CD4-positive, alpha-beta T cell treated with Interleukin-6 for 4 hours (primary cell): ENCODE data around the gene AIRE.
"Not testable (repeated sequence)": the region's sequence is repeated elsewhere in the genome, so short reads cannot be mapped to it uniquely, and the experiment has no call there.

Source experiments
- DNase-seq: peaks from one replicate; pipeline ENCODE4 v3.0.0-alpha.2; 2020; ENCODE audit warnings: mixed read lengths

Gene AIRE

DNA sequence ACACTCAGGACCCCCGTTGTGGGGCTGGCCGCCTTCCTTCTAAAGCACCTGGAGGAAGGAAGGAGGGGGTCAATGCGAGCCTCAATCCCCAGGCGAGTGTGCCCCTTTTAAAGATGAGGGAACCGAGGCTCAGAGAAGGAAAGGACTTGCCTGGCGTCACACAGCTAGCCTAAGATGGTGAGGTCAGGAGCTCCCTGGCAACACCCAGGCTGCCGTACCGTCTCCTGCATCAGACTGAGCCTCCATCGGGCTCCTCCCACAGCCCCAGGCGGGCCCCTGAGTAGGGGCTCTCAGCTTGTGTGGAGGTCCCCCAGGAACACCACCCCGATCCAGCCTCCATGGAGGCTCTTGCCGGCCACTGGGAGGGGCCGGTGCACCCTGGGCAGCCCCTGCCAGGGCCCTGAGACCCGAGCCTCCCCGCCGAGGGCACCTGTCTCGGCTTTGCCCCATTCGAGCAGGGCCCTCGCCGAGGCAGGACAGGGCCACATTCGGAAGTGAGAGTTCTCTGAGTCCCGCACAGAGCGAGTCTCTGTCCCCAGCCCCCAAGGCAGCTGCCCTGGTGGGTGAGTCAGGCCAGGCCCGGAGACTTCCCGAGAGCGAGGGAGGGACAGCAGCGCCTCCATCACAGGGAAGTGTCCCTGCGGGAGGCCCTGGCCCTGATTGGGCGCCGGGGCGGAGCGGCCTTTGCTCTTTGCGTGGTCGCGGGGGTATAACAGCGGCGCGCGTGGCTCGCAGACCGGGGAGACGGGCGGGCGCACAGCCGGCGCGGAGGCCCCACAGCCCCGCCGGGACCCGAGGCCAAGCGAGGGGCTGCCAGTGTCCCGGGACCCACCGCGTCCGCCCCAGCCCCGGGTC is at the start of gene AIRE:
Gene AIRE (plus strand): TSS at position 739 of the 855 bp plus-strand sequence. CDS start 131 bp downstream, outside the sequence.
- DNase-seq = no peak

DNA sequence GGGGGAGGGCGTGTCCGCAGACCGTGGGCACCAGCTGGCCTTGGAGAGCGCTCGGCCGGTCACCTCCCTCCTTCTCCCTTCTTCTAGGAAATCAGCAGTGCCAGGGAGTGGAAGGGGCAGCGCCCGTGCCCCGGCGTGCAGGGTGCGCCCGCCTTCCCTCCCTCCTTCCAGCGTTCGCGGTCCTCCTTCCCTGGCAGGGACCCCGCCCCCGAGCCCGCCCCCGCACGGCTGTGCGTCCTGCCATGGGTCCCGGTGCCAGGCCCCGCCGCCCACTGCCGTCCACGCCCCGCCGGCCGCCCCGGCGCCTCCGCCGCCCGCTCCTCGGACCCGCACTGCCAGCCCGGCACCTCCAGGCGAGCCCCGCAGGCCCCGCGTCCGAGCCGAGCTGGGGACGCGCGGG is 45.3 kb upstream of the AIRE start:
- DNase-seq = not testable (repeated sequence)

GRCh38 chr21:44240842-44241241 is 44.8 kb upstream of the AIRE start, which contains the start of gene ICOSLG:
TSS of gene ICOSLG (minus strand) at chr21:44240943. CDS start at chr21:44240817, 126 bp downstream.
- not testable (repeated sequence) for DNase-seq

DNA sequence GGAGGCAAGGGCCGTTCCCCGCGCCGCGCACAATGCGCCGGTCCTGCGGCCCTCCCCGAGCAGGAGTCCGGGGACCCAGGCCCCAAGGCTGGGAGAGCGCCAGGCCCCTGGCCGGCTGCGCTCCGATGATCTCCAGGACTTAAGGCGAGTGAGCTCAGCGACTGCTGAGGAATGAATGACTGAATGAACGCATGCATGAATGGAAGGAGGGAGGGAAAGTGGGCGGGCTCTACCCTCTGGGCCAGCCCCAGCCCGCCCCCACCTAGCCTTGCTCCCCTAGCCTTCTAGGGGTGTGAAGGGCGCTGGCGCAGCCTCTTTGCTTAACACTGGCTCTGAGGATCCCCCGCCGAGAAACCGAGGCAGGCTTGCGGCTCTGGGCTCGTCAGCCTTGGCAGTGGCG is 44.4 kb upstream of the AIRE start:
- not testable (repeated sequence) for DNase-seq

DNA sequence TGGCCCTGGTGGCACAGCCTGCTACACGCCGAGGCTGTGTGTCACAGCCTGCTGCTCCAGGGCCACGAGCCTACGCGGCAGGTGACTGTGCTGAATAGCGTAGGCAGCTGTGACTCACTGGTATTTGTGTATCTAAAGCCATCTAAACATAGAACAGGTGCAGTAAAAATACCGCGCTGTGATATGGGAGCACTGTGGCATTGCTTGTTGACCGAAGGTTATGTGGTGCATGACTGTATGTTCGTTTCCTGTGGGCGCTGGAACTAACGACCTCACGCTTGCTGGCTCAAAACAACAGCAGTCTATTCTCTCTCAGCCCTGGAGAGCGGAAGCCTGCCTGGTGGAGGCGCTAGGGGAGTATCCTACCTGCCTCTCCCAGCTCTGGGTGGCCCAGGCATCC is 41.7 kb upstream of the AIRE start:
- DNase-seq = not testable (repeated sequence)

- not testable (repeated sequence) for DNase-seq
These were observed 37.8 kb upstream of the AIRE start for GRCh38 chr21:44247904-44248303.

DNA sequence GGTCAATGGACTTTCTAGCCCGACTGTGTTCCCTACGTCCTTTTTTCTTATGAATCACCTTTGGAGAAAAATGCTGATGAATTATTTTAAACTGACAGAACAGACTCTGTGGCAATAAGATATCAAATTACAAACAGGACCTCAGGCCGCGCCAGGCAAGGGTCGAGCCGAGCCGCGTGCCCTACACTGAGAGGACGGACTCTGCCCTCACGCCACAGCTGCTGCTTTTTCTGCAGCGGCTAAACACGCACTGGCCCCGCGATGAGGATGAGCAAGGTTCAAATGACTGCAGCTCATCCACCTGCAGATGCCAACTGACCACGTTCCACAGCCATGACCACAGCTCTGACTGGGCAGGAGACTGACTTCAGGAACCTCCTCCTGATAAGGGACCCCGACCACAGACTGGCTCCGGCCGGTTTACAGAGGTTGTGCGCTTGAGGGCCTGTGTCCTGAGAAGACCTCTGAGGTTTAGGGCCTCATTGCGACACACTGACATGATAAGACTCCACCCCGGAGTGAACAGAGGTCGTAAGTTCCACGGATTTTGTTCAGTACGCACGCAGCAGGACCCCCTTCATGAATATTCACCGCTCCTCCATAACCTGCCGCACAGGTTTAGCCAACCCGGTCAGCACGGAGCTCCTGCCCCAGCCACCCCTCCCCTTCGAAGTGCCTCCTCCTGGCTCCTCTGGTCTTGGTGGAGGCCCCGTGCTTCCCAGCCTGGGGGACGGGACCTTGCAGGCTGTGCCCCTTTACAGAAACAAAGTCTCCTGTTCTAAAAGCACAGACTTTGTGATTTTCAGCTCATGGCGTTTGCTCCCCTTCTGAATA is 36.3 kb upstream of the AIRE start:
- DNase-seq = not testable (repeated sequence)

DNA sequence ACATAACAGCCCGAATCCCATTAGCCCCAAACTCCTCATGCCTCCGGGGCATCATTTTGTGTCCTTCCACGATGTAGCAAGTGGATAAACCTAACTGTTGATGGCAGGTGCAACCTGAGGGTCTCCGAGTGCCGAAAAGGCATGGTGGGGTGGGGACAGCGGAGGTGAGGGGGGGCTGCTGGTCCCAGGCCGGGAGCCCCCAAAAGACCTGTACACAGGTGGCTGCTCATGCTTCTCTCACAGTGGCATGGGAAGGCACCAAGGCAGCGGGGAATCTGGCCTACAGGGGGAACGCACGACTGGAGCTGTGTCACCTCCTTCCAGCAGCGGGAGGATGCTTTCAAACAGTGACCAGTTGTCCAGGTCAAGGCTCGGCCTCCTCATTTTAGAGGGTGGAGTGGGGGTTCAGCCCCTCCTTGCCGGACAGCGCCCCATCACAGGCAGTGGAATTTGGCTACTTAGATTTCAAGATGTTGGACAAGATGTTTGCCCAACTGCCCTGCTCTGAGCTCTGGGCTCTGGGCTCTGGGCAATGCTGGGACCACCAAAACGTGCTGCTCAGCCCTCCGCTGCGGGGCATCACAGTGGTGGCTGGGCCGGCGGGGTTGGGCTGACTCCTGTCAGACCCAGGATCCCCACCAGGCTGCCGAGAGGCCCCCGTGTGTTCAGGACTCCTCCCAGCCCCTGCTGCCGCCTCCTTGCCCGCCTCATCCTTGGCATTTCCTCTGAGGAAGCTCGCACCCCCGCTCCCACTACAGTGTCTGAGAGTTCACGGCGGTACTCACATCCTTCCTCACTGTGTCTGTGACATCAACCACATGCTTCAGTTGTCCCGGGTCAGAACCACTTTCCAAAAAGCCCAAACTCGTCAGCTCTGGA is 31.6 kb upstream of the AIRE start:
- DNase-seq = no peak

GRCh38 chr21:44255511-44255981 is 30.1 kb upstream of the AIRE start:
- DNase-seq = no peak

DNA sequence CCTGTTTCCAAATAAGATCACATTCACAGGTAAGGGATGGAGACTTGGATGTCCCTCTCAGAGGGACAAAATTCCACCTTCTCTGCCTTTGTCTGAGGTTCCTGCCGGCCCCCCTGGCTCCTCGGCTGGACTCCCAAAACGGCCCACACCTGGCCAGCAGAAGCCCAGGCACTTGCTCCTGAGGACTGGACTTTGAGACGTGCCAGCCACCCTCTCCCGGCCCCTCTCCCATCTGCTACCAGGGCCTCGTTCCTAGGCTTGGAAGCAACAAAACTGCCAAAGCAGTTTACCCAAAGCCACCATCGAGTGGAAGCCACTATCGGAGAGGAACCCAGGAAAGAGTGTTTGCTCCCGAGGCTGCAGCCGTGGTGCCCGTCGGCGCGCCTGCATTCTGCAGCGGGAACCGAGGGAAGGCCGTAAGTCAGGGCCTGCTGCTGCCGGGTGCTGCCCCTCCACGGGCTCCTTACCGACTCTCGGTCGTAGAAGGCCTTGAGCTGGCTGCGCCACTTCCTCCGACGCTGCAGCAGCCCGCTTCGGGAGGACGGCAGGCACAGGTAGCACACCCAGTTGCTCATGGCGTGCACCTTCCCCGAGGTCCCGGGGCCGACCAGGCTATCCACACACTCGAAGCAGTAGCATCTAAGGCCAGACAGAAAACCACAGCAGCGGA is 27.5 kb upstream of the AIRE start:
- no peak for DNase-seq

GRCh38 chr21:44259082-44259705 is 26.5 kb upstream of the AIRE start:
- no peak for DNase-seq

- no peak for DNase-seq
These were observed 25.6 kb upstream of the AIRE start for GRCh38 chr21:44260066-44260465.

DNA sequence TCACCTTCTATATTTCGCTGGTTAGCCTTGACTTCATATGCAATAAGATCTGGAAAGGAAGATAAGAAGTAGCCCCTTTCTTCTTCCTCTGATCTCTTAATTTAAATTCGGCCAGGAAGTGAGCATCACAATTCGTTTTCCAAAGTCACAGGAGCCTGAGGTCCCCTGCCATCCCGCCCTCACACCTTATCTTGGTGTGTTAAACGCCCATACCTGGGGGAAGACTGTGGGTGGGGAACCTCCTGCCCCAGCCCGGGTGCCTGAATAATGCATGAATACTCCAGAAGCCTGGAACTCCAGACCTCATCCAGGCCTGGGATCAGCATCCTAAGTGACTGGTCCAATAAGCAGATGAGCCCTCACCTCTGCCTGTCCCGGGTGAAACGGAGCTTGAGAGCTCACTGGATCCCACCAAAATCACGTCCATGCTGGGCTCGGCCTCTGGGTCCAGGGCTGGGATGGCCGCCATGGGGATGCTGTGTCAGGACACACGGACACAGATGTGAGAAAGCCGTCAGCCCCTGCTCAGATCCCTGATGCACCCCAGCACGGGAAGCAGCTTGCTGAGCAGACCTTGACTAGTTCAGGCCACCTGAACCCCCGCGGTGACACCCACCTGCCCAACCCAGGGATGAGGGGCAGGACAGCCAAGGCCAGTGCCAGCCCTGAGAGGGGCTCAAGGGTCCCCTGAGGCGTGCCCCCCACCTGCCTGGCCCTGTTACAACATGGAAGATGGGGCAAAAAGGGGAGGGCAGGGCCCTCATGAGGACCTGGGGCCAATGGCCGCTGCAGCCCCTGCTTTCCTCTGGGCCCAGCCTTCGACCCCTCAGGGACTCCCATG is 24.7 kb upstream of the AIRE start:
- no peak for DNase-seq

- DNase-seq = no peak
These were observed 23.9 kb upstream of the AIRE start, which contains the start of gene DNMT3L for GRCh38 chr21:44261675-44262295. TSS of gene DNMT3L (minus strand) at chr21:44261897. CDS start at chr21:44261259, 638 bp downstream.

GRCh38 chr21:44262338-44263056 is 23.2 kb upstream of the AIRE start:
- DNase-seq = no peak

DNA sequence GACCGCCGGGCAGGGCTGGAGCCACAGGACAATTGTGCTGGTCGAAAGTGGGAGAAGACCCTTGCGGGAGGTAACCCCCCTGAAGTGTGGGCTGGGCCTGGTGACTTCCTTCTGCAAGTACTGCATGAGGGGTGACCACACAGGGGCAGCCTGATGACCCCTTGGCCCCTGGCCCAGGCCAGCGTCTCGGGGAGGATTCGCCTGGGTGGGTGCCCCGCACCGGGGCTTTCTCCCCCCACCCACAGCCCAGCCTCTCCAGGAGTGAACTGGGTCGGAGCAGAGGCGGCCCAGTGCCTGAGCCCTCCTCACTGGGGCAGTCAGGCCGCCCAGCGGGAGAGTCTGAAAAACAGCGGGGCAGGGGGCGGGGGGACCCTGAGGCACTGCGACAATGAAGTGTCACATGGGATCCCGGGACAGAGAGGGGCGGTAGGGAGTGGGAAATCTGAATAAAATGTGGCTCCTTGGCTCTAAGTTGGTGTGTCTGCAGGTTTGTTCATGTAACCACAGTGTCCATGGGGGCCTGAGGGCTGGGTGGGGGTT is 22.4 kb upstream of the AIRE start:
- no peak for DNase-seq

DNA sequence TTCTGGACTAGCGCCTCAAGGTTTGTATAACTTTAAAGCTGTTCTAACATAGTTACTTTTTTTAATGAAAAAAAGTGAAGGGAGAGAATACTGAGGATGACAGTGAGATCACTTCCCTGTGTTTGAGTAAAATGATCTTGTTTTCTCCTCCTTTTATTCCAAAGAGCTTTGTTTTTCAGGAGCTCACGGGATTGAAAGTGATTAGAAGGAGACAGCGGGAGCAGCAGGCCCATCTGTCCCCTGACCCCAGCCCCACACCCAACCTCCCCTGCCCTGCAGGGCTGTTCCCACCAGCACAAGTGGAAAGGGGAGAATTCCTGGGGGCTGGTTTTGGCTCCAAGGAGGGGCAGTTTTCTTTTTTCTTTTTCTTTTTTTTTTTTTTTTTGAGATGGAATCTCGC is 21.9 kb upstream of the AIRE start:
- DNase-seq = no peak

DNA sequence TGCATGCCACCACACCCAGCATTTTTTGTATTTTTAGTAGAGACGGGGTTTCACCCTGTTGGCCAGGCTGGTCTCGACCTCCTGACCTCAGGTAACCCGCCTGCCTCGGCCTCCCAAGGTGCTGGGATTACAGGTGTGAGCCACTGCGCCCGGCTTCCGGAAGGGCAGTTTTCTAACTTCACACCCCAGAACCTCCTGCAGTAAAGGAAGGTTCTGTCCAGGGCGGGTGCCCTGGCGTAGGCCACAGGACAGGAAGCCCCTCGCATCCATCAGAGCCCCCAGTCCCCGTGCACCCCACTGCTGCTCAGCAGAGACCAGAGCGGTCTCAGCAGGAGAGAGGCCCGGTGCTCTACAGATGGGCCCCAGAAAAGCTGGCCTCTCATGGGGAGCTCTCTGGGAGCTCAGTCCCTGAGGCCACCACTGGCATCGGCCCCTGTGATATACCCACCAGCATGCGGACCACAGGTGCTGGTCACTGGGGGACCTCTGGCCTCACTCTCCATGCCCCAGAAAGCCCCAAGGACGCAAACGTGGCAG is 19.9 kb upstream of the AIRE start:
- DNase-seq = no peak
